ENCODE results near the gene MMAB.

DNA sequence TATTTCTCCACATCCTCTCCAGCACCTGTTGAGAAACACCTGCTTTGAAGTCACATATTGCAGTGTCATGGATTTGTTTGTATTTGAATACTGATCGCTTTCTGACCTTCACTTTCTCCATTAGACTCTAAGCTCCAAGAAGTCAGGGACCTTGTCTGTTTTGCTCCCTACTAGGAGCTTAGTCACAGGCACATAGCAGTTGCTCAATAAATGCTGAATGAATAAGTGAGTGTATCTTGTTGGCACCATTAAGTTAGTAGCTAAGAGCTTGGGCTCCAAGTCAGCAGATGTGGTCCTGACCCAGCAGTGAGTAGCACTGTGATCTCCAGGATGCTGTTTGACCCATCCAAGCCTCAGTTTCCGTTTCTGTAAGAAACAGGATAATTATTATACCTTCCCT lies 10.4 kb upstream of the MMAB start:
- TF ChIP-seq, protein P1, sequence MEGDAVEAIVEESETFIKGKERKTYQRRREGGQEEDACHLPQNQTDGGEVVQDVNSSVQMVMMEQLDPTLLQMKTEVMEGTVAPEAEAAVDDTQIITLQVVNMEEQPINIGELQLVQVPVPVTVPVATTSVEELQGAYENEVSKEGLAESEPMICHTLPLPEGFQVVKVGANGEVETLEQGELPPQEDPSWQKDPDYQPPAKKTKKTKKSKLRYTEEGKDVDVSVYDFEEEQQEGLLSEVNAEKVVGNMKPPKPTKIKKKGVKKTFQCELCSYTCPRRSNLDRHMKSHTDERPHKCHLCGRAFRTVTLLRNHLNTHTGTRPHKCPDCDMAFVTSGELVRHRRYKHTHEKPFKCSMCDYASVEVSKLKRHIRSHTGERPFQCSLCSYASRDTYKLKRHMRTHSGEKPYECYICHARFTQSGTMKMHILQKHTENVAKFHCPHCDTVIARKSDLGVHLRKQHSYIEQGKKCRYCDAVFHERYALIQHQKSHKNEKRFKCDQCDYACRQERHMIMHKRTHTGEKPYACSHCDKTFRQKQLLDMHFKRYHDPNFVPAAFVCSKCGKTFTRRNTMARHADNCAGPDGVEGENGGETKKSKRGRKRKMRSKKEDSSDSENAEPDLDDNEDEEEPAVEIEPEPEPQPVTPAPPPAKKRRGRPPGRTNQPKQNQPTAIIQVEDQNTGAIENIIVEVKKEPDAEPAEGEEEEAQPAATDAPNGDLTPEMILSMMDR (IDR thresholded peaks at IDR 0.05), result no peak
- TF ChIP-seq POLR2A (IDR thresholded peaks at IDR 0.05), result no peak
